Epidermal melanocyte (primary cell): ENCODE results near the gene CHN1.

Source experiments
- DNase-seq: peaks from one replicate; pipeline ENCODE4 v3.0.0; 2011; ENCODE audit warnings: low spot score; ENCODE audit not compliant: insufficient read length

The CHN1 gene

DNA sequence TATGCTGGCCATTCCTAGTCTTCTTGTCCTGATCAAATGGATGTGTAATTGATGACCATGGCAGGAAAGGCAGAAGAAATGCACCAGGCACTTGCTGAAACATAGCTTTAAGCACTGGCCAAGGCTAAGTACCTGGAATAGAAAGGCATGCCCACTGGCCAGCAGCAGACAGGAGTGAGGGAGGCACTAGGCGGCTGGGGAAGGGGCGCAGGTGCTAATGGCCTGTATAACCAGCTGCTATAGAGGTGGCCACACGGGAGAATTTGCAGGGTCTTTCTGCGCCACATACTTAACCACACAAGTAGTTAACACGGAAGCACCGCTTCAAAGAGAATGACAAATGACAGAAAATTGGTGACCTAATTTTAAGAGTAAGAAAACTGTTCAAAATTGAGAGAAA is 174.6 kb downstream of the CHN1 start:
- no peak for DNase-seq

DNA sequence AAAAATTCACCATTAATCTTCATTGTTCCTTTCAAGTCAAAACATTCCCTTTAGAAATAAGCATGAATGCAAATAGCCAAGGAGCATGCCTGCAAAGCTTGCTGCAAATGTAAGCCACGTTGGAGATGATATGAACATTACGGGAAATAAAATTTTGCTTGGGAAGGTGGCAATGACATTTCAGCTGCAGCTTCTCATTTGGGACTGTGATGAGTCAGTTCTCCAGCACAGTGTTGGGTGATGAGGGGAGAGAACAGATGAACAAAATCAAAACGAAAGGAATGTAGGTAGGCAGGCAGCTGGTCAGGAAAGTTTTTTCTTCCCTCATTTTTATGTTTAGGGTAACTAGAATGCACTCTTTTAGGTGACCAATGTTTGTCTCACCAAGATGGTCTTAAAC is 175.6 kb downstream of the CHN1 start:
- no peak for DNase-seq

DNA sequence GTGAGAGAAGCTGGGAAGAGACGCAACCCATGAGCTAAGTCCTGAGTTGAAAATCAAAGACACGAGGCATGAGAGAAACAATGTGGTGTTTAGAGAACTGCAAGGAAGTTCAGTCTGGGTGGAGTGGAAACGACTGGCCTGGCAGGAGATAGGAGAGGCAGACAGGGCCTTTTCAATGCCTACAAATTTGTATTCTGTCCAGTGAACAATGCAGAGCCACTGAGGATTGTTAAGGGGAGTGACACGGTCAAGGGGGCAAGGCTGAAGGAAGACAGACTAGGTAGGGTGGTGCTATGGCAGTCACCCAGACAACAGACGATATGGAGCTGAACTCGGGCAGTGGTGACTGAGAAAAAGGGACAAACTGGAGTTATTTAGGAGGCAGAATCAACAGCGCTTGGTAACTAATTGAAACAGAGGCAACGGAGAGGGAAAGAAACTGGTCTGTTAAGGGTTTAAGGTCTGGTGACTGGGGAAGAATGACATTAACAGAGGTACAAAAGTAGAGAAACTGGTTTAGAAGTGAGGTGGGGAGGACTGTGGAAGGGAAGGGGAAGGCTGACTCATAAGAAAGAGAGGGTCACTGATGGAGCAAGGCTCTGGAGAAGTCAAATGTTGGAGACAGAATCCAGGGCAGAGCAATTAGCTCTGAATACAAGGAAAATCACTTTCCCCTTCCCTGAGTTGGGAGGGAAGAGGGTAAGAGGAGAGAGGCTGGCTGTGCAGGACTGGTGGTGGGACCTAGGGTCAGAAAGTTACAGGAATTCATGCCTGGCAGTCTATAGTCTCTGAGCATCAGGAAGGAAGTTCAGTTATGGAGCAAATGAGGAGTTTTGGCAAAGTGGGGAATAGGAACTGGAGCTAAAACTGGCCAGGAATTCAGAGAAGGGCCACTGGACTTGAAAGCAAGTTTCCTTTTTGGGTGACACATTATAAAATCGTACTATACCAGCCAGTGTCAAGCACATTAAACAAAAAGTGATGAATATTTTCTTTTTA is 177.5 kb downstream of the CHN1 start:
- DNase-seq = no peak

DNA sequence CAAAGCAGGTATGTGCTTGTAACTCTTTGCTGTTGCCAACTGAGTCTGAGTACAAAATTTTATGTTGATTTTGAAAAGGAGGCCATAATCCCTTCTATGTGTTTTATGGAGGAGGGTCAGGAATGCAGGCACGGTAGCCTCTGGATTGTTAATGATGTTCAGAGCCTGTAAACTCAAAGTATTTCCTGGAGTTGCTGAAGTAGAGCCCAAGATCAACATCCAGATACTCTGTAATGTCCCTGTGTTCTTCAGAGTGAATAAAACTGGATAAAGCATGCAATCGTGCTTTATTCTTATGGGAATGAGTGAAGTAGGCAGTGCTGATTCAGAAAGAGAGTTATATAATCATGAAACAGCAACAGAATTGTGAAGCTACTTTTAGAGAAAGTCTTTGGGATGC is 179.1 kb downstream of the CHN1 start:
- DNase-seq = no peak

DNA sequence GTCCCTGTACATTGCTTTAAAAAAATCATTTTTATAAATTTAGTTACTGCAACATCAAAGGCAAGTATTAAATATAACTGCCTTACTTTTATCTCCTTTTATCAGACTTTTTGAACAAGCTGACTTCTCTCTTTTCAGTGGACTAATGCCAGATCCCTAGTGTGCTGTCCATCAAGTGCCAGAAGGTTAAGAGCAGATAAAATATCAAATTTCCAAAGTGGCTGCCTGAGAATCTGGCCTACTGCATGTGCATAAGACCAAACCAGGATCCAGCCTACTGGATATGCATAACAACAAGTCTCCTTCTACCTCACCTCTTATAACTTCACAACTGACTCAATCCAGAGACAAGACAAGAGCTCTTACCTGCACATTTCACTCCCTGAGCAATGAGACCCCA is 181.1 kb downstream of the CHN1 start:
- no peak for DNase-seq

DNA sequence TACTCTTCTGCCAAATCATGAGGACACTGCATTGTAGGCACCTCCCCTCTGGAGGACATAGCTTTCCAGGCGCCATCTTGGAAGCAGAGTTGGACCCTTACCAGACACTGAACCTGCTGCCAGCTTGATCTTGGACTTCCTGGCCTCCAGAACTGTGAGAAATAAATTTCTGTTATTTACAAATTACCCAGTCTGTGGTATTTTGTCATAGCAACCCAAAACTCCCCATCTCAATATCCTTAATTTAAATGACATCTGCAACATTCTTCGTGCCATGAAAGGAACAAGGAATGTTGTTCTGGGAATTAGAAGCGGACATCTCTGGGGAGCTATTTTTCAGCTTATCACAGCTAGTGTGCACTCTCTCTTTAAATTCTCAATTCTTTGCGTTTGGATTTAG is 183.6 kb downstream of the CHN1 start:
- DNase-seq = no peak

DNA sequence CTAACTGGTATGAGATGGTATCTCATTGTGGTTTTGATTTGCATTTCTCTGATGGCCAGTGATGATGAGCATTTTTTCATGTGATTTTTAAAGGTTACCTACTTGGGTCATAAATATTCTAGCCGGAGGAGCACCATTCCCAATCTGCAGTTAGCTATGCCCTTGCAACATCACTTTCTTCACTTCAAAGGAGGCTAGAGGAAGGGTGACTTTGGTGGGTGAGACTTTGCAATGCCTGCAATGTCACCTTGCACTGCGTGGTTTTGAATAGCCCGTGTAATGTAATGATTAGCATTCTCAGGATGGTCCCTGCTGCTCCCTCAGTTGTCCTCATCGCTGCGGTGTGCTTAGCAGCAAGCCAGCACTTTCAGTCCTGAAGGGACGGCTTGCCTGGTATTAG is 184.8 kb downstream of the CHN1 start:
- no peak for DNase-seq

DNA sequence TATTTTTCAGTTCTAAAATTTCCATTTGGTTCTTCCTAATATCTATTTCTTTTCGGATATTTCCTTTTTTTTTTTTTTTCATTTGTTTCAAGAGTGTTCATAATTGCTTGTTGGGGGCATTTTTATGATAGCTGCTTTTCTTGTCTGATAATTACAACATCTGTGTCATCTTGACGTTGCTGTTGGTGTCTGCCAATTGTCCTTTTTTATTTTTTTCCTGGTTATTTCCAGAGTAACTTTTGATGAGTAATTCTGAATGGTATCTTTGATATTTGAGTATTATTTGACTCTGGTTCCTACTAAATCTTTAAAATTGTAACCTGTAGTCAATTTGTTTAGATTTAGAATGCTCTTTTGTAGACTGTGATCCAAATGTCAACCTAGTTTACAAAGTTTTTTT is 189.7 kb downstream of the CHN1 start:
- DNase-seq = no peak

DNA sequence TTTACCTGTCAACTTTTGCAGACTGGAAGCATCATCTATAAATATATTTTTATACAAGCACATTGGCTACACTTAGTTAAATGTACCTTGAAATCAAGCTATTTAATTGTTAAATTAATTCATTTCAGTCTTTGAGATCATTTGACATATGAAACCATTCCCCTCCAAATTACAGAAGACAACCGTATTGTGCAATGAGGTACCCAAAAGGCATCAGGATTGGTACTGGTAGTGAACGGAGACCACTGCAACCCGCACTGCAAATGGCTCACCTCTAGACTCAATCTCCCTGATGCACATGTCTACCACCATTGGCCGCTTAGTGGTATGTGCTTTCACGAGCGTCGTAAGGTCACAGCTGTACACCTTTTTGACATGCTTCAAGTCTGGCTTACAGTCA is 193.1 kb downstream of the CHN1 start:
- no peak for DNase-seq

DNA sequence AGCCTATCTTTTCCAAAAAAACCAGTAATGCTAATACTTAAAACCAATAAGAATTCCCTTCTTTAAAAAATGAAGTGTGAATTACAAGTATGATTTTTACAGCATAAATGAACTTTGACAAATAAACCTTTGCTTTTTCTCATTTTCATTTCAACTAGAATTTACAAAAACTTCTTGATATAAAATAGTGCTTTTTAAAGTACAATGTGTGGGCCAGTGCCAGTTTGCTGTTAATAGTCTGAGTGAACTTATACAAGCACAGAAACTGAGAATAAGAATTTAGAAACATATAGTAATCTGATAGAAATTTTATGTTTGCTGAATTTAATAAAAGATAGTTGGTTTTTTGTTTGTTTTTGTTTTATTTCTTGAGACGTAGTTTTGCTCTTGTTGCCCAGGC is 197.2 kb downstream of the CHN1 start:
- no peak for DNase-seq

DNA sequence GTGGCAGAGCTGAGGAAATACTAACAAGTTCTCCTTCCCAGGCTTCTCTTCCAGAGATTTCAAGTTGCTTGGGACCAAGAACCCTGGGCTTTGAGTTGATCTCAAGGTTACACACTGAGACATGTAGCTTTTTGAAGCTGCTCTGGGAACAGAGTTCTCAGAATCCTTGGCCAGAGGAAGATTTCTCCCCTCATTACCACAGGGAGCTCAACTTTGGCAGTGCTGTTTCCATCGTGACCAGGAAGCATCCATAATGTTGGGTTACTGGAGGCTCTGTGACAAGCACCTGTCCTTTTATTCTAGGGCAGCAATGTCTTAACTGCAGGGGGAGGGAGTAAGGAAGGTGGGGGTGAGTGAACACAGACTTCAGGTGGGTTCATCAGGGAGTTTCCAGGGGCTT is 199.4 kb downstream of the CHN1 start:
- DNase-seq = no peak

DNA sequence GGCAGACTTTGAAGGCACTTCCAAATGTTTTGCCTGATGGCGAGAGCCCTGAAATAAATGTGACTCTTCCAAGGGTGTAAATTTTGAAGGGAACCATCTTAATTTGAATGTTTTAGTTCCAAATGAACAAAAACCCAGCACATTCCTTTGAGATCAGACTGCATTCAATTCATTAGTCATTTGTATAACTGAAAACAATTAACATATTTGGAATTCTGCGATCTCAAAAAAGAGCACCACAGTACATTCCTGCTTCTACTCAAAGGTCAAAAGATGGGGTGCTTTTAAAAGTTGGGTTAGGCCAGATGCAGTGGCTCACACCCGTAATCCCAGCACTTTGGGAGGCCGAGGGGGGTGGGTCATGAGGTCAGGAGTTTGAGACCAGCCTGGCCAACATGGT is 202.7 kb downstream of the CHN1 start:
- DNase-seq = no peak

DNA sequence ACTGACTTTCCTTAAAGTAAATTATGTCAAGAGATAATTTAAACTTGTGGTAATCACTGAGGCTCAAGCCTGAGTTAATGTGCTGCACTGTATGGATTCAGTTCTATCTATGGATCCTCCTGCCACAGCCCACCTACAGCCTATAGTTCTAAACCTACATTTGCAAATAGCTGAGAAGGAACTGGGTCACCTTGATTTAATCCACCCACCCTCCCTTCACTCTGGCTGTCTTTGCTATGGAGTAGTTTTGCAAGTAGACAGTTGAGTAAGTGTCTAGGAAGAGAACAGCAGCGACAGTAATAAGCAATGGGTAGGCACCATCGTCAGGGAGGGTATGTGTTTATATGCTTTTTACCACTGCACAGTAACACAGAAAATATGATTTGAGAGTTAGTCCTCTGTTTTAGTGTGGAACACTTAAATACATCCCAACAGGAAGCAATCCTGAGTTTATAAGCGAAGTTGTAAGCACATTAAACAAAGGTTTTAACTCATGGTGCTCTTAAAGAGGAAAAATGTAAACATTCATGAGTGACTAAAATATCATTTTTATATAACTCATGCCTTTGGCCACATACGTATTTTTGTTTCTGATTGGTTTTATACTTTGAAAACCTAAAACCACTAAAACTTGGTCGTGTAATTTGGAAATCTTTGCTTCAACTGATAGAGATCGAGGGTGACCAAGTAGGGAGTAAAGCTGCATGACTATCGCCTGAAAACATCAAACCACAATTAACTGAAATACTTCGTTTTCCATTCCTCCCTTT is 204.6 kb downstream of the CHN1 start:
- no peak for DNase-seq

DNA sequence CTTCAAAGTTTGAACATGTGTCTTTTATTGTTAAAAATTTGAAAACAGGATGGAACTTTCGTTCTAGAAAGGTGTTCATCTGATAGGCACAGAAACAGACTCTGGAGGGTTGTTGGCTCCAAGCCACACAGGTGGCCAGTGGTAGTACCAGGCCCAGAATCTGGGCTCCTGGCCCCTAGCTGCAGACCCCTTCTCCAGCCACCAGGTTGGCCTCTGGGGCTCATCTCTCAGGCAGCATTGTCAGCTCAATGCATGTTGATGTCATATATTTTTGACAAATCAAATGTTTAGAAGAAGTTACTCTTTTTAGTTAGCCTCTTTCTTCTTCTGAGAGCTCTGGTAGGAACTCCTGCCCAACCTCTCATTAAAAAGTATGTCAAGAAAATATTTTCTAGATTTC is 206.4 kb downstream of the CHN1 start:
- DNase-seq = no peak

DNA sequence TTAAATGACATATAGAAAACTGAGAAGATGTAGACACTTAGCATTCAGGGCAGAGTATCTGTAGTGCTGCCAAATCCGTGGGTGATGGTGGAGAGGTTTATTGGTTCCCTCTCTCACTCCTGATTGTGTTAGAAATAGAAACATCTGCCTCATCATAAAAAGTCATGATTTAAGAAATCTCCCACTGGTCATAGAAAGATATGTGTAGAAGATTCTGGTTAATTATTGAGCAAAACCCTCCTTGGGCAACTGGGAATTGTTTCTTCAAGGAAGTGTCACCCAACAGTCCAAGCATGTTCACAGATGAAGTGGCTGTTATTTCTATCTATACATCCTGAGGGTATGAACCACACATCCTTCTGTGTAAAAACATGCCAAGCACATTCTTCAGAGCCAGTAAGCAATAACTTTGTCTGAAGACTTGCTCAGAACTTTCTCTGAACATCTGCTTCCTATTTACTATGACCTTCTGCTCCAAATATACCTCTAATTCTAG is 207.4 kb downstream of the CHN1 start:
- DNase-seq = no peak

DNA sequence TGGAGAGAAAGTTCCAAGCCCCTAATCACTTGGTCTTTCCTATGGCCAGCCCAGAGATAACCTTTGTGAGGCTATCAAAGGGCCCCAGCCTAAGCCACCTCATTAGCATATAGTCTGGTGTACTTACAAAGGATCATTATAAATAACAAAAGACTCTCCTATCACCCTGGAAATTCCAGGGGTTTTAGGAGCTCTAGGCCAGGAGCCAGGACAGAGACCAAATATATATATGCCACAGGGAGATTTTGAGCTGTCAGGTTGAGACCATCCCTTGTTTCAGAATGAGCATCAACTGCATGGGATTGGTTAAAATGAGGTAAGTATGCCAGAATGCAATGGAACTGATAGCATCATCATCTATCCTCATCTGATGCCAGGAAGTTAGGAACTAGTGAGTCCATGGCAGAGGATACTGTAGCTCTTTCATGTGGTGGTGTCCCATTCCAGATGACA is 208.8 kb downstream of the CHN1 start:
- DNase-seq = no peak

DNA sequence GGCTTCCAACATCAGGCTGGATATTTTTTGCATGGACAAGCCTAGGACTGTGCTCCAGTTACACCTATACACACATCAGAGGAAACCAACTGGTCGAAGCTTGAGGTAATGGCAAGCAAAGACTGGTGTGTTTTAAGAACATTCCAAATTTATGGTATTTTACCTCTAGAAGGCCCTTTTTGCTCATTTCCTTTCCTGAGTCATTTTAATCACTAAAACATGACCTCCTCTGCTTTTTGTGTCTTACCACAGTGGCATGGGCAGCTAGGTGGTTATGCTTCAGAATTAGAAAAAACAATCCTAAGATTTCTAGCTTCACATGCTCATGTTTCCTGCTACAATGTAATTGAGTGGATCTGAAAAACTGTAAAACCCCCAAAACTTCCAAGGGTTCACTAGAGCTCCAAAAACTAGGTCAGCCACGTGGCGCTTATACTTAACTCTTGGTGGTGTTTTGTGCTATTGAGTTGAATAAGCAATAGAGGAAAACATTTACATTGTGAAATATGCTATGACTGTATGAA is 210.3 kb downstream of the CHN1 start:
- DNase-seq = no peak

DNA sequence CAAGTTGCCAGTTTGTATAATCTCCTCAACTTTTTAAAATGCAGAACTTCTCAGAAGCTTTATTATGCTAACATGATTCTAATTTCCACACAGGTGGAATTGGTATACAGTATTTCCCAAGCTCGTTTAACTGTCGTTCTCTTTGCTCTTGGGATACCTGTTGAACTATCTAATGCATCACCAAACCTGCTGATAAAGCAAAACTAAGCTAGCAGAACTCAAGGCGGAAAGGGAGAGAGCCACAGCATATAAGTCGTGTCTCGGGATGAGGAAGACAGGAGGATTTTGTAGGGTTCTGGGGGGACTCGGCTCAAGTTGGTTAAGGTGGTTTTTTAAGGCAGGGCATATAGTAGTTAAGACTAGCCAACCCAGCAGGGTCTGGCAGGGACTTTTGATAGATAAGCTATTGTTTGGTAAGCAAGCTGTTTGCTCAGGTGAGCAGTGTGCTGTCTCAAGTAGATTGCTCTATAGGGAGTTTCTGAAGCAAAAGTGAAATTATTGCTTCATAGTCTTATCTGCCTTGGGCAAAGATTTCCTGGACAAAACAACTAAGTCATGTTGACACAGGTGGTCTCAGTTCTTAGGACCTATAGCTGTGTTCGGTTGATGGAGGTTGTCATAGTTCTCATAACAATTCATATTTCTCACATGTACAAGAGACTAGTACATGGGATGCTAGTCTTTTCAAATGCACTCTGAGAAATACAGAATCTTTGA is 212.7 kb downstream of the CHN1 start:
- DNase-seq = no peak

DNA sequence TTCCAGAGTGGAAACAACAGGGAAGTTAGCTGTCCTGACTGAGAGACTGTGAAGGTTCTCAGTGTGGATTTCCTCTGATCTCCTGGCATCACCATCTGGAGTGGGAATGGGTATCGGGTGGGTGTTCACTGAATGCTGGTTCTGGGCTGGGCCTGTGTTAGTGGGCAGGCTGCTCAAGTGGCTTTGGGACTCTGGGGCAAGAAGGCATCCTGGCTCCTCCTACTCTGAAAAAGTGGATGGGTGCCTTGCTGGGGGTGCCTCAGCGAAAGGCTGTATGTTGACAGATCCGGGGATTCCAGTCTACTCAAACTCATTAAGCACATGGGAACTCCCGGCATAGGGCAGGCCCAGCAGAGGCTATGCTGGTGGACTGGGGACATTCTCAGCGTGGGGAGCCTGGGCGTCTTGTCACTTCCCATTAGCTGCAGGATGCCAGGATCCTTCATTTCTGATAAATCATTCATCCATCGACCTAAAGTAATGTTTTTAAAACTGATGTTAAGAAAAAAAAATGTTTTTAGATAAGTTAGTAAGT is 213.4 kb downstream of the CHN1 start:
- DNase-seq = no peak

DNA sequence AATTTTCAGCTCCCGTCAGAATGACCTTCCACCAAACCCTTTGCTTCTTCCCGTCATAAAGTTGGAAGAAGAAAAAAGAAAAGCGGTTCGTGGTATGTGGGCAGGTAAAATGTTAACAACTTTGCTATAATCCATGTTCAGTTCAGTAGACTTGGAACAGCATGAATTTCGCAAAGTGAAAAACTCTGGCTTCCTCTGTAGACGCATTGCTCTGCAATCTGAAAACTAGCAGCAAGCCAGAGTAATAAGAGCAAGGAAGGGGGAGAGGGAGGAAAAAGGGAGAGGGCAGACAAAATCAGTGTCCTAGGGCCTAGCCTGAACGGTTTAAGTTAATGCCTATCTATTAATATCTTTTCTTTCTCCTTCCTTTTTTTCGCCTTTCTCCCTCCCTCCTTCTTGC is 214.2 kb downstream of the CHN1 start:
- no peak for DNase-seq

DNA sequence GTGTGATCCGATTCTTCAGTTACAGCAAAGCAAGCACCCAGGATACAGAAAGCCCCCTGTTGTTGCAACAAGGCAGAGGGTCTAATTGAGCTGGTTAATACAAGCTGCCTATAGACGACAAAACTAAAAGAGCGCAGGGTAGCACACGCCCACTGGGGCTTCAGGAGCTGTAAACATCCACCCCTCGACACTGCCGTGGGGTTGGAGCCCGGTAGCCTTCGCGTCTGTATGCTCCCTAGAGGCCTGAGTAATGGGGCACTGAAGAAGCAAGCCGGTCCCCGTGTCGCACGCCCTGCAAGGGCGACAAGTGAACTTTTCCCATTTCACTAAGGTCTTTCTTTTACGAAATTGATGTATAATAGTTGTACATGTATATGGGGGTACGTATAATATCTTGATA is 216.2 kb downstream of the CHN1 start:
- DNase-seq = no peak
